Stimulated activated CD4-positive, alpha-beta T cell treated with anti-CD3 and anti-CD28 coated beads, Interleukin-12 subunit alpha, Interleukin-12 subunit beta, amount 100 ng/mL, for 4 hours (primary cell): ENCODE measurements around the gene PMM1.

Experiments
- DNase-seq: peaks from one replicate; pipeline ENCODE4 v3.0.0-alpha.2; 2020

The PMM1 gene

GRCh38 chr22:41534219-41534618 lies 55.4 kb downstream of the PMM1 start:
- DNase-seq = no peak

- DNase-seq = peak; percentile 66
Observed at GRCh38 chr22:41532908-41533825, 56.5 kb downstream of the PMM1 start.

DNA sequence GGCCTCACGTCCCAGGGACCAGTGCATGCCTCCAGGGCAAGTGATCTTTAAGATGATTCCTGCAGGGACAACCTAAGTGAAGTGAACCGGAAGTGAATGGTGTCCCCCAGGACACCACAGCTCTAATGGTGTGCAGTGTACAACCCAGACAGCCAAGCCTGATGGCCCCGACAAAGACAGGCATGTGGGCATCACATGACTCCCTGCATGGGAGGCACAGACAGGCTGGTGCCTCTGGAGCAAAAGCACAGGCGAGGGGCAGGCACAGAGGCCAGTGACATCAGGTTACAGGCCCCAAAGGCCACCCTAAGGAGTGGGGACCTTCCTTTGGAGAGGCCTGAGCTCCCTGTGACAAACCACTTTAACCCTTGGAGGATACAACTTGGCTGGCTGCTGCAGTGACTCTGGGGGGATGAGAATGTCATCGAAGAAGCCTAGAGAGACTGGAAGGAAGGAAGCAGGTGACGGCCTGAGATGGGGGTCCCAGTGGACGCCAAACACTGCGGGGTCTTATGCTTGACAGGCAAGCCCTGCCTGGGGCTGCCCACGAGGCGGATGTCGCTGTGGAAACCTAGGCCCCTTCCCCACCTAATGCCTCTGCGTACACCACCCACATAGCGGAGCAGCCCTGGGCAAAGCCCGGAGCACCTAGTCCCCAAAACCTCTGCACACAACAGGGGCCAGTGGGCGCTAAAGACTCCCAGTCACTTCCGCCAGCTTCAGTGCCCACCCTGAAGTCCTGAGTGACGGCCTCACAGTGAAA lies 57.7 kb downstream of the PMM1 start:
- no peak for DNase-seq

GRCh38 chr22:41530890-41531714 lies 58.5 kb downstream of the PMM1 start:
- DNase-seq = no peak

- no peak for DNase-seq
Observed at GRCh38 chr22:41528938-41529561, 60.6 kb downstream of the PMM1 start.

DNA sequence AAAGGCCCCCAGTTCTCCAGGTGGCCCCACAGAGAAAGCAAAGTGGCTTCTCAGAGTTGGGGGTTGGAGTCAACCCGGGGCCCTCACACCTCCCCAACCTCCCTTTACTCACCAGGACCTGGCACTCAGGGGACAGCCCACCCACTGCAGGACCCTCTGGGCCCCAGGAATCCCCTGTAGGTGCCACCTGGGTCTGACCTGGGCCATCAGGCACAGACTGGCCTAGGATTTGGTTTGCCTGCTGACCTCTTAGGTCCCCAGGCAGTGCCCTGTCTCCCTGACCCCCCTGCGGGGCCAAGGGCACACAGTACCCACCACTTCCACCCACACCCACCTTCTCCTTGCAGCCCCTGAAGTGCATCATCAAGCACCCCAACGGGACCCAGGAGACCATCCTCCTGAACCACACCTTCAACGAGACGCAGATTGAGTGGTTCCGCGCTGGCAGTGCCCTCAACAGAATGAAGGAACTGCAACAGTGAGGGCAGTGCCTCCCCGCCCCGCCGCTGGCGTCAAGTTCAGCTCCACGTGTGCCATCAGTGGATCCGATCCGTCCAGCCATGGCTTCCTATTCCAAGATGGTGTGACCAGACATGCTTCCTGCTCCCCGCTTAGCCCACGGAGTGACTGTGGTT lies 61.4 kb downstream of the PMM1 start:
- no peak for DNase-seq
